GM10266 (cell line): ENCODE data around the gene CPOX.

Experiments
- DNase-seq: peaks from one replicate; pipeline ENCODE4 v3.0.0; 2012; ENCODE audit errors: extremely low spot score
- CTCF ChIP-seq: IDR thresholded peaks from 2 replicates; pipeline ENCODE4 v1.5.1; 2012; ENCODE audit warnings: mild to moderate bottlenecking, low read depth; ENCODE audit not compliant: control insufficient read depth, insufficient read depth; ENCODE audit errors: missing control alignments

CPOX gene

DNA sequence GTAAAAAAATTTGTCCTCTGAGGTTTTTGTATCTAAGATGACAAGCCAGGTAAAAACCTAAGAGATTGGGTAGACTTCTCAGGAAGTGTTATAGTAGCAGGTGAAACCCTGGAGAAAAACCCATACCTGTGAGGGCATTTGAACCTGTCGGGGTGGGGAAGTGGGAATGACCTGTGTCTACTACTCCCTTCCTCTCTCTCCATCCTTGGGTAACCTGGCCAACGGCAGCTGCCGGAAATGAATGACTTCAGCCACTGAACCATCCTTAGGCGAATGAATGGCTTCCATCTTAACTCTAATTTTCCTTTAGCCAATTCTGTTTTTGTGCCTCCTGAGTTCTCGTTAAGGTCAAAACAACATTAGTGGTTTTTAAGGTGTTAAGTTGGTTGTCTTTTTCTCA, 44.9 kb downstream of the CPOX start:
- DNase-seq, result no peak
- TF ChIP-seq CTCF, result no peak

DNA sequence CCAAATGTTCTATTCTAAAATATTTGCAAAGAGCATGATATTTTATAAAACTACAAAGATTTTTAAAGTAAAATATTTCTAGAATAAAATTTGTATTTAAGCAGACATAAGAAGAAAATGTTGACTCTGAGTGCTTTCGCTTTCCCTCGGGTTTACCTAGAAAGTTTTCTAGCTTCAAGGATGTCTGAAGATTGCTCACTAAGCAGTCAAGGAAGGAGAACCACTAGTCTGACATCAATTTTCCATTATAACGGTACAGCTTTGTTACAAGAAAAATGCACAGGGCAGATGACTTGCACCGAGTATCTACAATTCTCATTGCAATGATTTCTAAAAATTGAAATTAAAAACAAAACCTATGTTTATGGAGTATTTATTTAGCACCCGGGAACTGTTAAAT, 47.5 kb downstream of the CPOX start:
- no peak for DNase-seq
- TF ChIP-seq CTCF, result no peak

DNA sequence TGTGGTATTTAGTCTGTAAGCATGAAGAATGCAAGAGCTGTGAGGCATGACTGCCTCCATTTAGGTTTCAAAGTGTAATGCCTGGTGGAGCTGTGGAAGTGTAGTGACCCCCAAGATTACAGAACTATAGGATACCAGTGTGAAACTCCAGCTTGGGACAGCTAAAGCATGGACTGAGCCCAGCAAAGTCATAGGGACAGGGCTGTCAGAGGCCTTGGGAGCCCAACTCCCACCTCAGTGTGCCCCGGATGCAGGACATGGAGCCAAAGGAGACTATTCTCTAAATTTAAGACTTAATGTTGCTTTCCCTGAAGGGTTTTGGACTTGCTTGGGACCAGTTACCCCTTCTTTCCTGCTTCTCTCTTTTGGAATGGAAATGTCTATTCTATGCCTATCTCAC, 50.8 kb downstream of the CPOX start:
- no peak for TF ChIP-seq CTCF
- no peak for DNase-seq

DNA sequence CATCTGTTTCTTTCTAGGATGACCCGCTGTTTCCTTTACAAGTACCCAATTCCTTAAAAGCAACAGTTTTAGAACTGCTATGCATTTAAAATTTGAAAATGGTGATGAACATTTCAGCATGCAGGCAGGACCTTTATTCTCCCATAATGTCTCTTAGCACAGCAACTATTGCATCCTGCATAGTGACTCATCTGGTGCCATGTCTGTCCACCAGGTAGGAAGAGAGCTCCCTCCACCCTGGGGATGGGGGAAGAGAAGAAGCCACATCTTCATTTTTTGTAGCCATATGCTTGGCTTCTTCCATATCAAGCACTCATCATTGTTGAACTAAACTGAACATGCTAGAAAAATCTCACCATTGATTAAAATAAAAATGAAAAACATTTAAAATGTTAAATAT, 51.7 kb downstream of the CPOX start:
- no peak for DNase-seq
- no peak for TF ChIP-seq CTCF

DNA sequence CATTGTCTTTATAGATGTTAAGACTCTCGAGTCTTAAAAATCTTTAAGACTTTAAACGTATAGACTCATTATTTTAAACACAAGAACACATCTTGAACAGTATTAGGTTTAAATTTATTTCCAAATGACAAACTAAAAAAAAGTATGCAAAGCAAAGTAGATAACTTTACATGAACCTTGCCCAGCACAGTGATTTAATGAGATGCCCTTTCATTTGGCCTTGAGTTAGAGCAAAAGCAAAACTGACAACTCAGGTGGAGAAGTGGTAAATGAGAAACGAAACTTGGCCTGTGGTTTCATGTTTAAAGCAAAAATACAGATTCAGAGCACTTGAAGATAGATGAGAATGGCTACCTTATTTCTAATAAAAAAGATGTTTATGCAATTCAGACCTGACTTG, 53.1 kb downstream of the CPOX start:
- no peak for TF ChIP-seq CTCF
- no peak for DNase-seq

GRCh38 chr3:98536456-98537017, 56.9 kb downstream of the CPOX start:
- peak; percentile 41 for DNase-seq
- TF ChIP-seq CTCF, result no peak

GRCh38 chr3:98534734-98535133, 58.7 kb downstream of the CPOX start:
- no peak for TF ChIP-seq CTCF
- DNase-seq, result no peak
